Limb (tissue), 2 donors: ENCODE measurements around the gene ITIH2.
"Not testable (repeated sequence)": the region's sequence is repeated elsewhere in the genome, so short reads cannot be mapped to it uniquely, and the experiment has no call there.

Experiments
- DNase-seq, 2 donors: peaks; one replicate each; pipeline ENCODE4 v3.0.0-alpha.2; 2016; ENCODE audit errors: extremely low spot score in 2 of 2

The ITIH2 gene

GRCh38 chr10:7696545-7696944 lies 6.6 kb upstream of the ITIH2 start:
- no peak for DNase-seq

- no peak for DNase-seq
Measured at GRCh38 chr10:7697426-7697825, 5.7 kb upstream of the ITIH2 start.

- DNase-seq, result no peak
Measured at GRCh38 chr10:7700577-7701125, 2.5 kb upstream of the ITIH2 start.

DNA sequence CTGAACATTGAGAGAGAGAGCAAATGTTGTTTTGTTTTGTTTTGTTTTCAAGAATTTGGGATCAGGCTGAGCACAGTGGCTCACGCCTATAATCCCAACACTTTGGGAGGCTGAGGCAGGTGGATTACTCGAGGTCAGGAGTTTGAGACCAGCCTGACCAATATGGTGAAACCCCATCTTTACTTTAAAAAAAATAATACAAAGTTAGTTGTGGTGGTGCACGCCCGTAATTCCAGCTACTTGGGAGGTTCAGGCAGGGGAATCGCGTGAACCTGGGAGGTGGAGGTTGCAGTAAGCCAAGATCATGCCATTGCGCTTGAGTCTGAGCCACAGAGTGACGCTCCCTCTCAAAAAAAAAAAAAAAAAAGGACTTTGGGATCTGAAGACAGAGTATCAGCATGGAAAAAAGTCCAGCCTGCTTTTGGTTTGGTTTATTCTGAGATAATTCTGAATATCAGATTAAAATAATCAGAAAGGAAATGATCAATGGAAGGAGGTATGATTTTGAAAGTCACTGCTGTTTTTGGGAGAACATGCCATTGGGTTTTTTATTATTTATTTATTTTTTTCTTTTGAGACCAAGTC lies 1.9 kb upstream of the ITIH2 start:
- DNase-seq, result no peak

DNA sequence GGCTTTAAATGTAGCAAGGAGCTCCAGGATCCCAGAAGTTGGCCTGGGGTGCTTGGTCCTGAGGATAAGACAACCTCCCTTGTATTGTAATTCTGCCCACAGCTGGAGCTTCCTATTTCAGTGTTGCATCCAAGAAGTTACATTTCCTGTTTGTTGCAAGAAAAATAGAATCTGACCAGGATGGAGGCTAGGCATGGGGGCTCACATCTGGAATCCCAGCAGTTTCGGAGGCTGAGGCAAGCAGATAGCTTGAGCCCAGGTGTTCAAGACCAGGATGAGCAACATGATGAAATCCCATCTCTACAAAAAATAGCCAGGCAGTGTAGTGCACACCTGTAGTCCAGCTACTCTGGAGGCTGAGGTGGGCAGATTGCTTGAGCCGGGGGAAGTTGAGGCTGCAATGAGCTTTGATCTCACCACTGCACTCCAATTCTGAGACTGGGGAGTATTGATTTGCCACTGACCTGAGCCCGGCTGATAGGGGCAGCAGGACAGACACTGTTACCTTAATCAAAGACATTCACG lies 766 bp upstream of the ITIH2 start:
- no peak for DNase-seq

DNA sequence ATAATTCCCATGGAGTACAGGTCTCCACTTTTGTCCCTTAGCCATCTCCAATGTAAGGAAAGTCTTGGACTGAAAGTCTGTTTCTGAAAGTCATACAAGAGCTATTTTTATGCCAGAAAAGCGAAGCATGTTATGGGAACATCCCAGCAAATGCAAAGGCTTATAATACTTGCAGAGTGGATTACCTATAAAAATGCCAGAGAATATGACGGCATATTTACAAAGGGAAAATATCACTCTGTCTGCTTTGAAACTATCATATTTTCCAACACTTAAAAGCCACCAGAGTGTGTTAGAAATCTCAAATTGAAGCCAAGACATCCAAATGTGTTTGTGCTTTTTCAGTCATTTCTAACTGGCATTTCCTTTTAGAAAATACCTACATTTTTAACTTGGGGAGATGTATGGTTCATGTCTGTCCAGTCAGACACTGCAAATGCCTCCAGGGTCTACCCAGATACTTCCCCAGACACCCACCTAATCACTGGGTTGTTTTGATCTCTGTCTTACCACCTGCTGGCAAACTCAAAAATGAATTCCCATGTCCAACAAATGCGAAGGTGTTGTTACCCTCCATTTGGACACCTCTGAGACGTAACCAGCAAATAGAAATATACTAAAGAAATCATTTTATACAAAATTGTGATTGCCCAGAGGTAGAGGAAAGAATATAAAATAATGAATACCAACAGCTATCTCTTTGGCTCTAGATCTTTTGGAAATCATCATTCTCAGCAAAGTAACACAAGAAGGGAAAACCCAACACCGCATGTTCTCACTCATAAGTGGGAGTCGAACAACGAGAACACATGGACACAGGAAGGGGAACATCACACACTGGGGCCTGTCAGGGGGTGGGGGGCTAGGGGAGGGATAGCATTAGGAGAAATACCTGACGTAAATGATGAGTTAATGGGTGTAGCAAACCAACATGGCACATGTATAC lies 1.2 kb downstream of the ITIH2 start:
- no peak for DNase-seq

GRCh38 chr10:7705341-7705740 lies 2.2 kb downstream of the ITIH2 start:
- no peak for DNase-seq

GRCh38 chr10:7706534-7707073 lies 3.5 kb downstream of the ITIH2 start:
- DNase-seq, result no peak

- no peak for DNase-seq
Measured at GRCh38 chr10:7707102-7707501, 4.0 kb downstream of the ITIH2 start.

DNA sequence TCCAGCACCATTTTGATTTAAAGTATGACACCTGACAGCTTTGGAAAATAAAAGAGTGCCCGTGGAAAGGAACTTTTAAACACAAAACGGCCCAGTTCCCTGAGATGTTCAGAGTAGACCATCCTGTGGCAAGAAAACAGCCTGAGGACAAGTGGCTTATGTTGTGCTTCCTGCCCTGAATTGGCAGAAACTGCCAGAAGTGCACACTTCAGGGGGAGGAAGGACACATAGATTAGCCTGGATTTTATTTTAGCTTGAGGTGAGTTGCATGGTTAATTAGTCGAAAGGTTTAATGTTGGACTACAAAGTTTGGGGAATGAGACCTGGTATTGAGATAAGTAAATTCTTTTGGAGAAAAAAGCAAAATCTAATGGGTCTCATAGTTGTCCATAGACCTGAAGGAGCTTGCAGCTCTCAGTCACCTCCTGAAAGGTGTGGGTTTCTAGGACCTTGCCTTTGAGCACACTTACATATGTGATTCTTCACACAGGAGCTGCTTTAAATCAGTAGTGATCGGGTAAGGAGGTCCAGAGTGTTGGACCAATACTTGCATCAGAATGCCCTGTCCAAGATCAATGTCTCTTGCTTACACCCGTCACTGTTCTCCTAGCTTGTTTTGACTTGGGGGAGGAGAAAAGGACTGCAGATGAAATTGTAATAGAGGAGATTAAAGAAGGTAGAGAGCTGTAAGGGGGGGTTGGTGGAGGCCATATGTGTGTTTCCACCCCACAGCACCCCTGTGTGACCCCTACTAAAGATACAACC lies 4.9 kb downstream of the ITIH2 start:
- no peak for DNase-seq

DNA sequence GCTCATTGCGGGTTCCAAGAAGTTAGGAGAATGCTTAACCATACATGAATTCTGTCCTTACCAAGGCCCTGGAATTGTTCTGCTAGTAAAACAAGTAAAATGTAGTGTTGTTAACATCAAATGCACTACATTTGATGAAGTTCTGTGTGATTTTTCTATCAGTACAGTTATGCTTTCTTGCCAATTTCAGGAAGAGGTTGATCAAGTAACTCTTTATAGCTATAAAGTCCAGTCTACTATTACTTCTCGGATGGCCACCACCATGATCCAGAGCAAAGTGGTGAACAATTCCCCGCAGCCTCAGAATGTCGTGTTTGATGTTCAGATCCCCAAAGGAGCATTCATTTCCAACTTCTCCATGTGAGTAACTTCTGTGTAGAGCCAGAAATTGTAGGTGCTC lies 5.7 kb downstream of the ITIH2 start:
- no peak for DNase-seq

DNA sequence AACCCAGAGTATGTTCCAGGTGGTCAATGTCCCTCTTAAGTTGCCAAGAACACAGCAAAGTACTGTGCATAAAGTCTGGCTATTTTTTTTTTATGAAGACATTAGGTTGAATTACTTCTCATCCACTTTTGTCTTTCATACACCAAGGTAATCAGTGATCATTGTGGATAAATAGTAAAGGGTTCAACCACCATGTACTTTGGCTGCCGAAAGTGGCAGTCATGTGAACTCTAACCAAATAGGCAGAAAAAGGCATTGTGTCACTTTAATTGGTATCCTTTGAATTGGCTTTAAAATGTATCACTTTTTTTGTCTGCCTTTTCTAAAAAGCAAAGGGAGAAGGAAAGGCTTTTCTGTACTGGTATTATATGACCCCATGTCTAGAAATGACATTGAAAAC lies 7.3 kb downstream of the ITIH2 start:
- no peak for DNase-seq

DNA sequence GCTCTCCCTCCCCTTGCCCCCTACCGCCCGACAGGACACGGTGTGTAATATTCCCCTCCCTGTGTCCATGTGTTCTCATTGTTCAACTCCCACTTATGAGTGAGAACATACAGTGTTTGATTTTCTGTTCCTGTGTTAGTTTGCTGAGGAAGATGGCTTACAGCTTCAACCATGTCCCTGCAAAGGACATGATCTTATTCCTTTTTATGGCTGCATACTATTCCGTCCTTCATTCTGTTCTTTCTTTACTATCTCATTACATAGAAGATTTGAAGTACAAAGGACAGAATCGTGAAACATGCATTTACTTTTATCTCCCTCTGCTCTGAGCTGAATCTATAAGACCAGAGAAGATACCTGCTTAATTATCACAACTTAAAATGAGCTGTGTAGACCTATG lies 8.0 kb downstream of the ITIH2 start:
- not testable (repeated sequence) for DNase-seq

GRCh38 chr10:7715515-7715914 lies 12.4 kb downstream of the ITIH2 start:
- DNase-seq, result no peak

DNA sequence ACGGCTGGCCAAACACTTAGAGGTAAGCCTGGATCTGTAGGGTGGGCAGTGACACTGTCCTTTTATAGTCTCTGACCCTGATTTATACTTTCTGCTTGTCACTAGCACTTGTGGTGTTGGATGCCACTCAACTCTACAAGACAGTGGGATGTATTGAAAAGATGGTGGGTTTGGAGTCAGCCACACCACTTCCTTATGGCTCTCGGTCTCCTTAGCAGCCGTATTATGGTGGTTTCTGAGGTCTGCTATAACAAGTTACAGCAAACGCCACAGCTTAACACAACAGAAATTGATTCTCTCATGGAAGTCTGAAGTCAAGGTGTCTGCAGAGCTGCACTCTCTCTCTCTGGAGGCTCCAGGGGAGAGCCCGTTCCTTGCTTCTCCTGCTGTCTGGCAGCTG lies 14.7 kb downstream of the ITIH2 start:
- no peak for DNase-seq

- DNase-seq, result no peak
Measured at GRCh38 chr10:7718685-7719084, 15.6 kb downstream of the ITIH2 start.

DNA sequence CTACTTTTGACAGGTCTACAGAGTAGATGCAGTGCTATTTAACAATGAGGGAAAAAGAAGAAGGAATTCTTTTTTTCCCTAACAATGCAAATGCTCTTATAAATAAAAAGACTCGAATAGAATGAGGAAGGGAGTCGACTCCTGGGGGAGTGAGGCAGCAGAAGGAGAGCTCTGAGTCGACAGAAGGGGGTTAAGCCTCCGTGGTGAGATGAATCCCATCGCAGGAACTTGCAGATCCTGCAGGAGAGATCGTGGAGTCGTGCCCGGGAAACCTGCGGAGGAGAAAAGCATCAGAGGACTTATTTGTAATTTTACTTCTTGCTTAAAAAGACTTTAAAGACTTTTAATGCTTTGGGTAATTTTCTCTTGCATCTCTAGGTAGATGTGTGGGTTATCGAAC lies 17.4 kb downstream of the ITIH2 start:
- DNase-seq, result no peak

- DNase-seq, result no peak
Measured at GRCh38 chr10:7722927-7723529, 19.9 kb downstream of the ITIH2 start.

DNA sequence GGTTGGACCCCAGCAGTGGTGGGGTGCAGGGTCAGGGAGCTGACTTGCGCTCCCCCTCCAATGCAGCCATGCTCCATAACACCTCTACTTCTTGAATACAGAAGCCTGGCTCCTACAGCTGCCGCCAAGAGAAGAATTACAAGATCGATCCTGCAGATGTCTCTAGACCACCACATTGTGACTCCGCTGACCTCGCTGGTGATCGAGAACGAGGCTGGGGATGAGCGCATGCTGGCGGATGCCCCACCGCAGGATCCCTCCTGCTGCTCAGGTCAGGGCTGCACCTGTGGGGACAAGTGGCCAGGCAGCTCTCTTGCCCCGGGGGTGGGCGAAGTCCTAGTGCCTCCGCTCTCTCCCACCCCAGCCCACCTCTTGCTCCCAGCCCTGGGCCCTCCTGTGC lies 31.7 kb downstream of the ITIH2 start:
- no peak for DNase-seq

DNA sequence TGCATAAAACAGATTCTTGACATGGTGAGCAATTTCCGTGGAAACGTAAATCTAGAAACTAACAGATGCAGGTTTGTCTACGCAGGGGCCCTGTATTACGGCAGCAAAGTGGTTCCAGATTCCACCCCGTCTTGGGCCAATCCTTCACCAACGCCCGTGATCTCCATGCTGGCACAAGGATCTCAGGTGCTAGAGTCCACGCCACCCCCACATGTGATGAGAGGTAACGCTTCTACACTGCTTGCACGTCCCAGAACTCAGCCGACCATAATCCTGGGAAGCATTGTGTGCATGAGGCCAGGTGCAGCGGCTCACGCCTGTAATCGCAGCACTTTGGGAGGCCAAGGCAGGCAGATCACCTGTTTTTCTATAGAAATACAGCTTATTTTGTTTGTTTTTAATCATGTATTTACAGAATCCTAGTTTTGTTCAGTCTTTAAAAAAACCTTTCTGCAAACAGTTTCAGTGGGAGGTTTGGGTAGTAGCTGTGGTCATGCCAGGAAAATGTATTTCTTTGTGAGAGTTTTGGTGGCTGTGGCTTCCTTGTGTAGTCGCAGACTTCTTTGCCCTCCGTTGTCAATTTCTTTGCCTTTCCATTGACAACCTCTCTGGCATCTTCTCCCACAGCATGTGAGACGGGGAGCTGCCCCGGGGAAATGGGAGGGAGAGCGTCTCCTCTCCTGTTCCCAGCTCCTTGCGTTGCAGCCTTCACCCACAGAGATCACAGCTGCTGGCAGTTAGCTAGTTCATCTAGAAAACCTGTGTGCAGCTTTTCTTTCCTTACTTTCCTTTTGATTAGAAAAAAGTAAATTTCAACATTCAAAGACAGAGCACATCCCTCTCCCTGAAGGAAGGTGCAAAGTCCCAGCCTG lies 35.7 kb downstream of the ITIH2 start:
- DNase-seq, result no peak
